GM19035 (cell line): ENCODE data around the gene GAS5.
A peak's percentile ranks its signal among the peaks of the same experiment; 100 is the strongest.

Experiments used
- ATAC-seq: cut with Tn5 transposase; IDR thresholded peaks from one replicate; pipeline ENCODE4 v1.9.1; 2021; ENCODE audit not compliant: unreplicated experiment

The GAS5 gene

DNA sequence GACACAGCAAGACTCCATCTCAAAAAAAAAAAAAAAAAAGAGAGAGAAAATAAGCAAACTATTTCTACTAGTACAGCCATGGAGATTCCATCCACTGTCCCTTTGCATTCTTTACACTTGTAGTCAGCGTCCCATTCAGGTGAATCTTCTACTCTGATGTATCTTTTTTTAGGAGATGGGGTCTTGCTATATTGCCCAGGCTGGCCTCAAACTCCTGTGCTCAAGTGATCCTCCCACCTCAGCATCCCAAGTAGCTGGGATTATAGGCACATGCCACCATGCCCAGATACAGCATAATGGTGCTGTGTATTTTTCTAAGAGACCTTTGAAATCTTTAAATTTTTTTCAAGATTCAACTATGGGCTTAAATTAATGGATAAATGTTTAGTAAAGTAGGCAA lies 35.0 kb downstream of the GAS5 start:
- ATAC-seq = no peak

DNA sequence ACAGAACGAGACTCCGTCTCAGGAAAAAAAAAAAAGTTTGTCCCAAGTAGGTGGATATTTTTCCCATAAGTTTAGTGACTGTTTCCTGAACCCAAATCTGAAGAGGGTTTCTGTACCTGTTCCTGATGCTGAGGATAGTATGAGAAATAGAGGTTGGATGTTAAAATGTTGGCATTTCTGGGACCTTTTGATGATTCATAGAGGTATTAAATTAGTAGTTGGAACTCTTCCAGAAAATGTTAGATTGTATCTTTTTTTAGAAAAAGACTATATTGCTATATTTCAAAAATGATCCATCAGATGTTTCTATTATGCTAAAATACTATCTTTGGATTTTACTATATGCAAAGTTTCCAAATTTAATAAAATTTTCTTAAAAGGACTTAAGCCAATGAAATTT lies 40.2 kb downstream of the GAS5 start:
- no peak for ATAC-seq

DNA sequence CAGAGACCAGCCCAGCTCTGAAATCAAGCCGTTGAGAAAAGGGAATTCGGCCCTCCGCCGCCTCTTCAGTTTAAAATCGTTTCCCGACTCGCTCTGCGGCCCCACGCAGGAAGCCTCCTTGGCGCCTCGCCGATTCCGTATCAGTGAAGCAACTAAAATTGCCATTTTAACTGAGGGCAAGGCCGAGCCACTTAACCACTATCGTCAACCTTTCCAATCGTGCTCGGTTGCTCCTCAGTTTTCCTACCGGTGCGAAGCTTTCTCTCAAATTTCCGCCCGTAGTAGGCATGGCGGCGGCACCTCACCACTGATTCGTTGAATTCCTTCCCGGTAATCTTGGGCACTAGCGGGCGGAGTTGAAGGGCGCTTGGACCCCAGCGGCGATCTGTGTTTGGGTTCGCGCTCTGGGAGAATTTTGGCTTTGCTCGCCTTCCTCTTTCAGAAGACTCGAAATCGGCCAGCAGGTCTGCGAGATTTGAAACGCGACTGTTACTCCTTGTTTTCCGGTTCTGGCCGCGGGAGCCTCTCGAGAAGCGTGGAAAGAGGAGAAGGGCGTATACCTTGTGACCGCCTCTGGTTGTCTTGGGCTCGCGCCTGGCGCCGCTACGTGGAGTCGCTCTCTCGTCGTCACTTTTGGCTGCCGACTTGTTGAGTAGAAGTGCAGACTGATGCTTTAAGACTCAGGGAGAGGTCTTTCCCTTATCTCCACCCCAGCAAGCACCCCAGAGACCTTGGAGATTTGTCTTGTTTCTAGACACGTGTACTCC lies 43.3 kb downstream of the GAS5 start, which contains the start of the genes CENPL and DARS2:
TSS of gene CENPL (minus strand) at position 569 of the 767 bp plus-strand sequence. CDS start 13,584 bp downstream, outside the sequence.
TSS of gene DARS2 (plus strand) at position 359 of the 767 bp plus-strand sequence. CDS start 557 bp downstream, outside the sequence.
- peak; percentile 79 for ATAC-seq

DNA sequence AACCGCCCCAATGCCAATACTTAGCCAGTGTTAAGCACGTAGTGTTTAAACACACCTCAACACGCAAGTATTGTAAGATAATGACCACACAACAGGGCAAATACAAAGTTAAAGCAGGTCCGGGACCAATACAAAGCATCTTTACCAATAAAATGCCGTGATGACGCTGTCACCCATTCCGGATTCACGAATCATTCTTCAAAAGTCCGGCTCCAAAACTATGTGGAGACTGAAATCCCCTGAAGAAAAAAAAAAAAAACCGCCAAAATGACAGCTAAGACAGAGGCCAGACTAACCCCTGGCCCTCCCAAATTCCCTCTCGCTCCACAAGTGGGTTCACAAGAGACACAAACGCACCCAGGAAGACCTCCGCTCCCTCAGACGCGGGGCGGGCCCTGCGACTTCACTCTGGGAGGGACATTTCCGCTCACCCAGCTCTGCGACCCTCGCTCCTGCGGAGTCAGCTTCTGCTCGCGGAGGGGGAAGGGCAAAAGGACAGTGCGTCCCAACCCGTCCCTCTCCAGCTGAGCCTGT lies 43.9 kb downstream of the GAS5 start:
- ATAC-seq = peak; percentile 46

DNA sequence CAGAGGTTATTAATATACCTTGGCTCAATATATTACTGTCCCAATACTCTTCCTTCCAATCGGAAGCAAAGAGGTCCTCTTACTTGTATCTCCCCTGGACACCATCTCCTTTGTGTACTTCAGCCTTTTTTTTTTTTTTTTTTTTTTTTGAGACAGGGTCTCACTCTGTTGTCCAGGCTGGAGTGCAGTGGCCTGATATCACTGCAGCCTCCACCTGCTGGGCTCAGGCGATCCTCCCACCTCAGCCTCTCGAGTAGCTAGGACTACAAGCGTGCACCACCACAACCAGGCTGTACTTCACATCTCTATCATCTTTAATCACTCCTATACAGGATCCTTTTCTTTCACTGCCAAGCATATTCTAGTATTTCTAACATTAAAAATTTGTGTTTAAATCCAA lies 46.1 kb downstream of the GAS5 start:
- no peak for ATAC-seq

DNA sequence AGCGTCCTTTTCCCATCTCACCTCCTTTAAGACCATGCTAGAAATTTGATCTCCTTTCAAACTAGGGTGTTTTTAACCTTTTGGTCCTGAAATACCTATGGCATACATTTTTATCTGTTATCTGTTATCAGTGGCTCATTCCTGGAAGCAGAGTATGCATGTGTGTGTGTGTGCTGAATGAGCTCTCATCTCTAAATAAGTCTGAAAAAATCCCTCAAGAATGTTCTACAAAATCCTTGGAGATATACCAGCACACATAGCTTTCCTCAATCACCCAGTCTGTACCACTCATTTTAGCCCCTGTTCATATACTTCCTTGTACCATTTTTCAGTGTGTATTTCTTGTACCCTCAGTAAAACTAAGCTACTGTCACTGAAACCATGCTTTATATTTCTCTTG lies 49.3 kb downstream of the GAS5 start:
- ATAC-seq = no peak
